IPS-NIHi11 (cell line): ENCODE data around the gene RNF123.
A peak's percentile ranks its signal among the peaks of the same experiment; 100 is the strongest.

Experiments used
- DNase-seq: peaks from one replicate; pipeline ENCODE4 v3.0.0; 2012; ENCODE audit warnings: mixed read lengths, low spot score

The RNF123 gene

GRCh38 chr3:49658711-49659110 is 30.6 kb upstream of the RNF123 start:
- DNase-seq, result no peak

- DNase-seq, result no peak
Measured at GRCh38 chr3:49659756-49660155, 29.6 kb upstream of the RNF123 start.

GRCh38 chr3:49661281-49661680 is 28.1 kb upstream of the RNF123 start:
- no peak for DNase-seq

- no peak for DNase-seq
Measured at GRCh38 chr3:49662021-49662420, 27.3 kb upstream of the RNF123 start.

GRCh38 chr3:49662720-49663413 is 26.5 kb upstream of the RNF123 start:
- no peak for DNase-seq

GRCh38 chr3:49663831-49664230 is 25.5 kb upstream of the RNF123 start:
- DNase-seq, result no peak

- no peak for DNase-seq
Measured at GRCh38 chr3:49664300-49664699, 25.1 kb upstream of the RNF123 start.

- no peak for DNase-seq
Measured at GRCh38 chr3:49665822-49666519, 23.4 kb upstream of the RNF123 start.

GRCh38 chr3:49666592-49666991 is 22.8 kb upstream of the RNF123 start:
- DNase-seq, result no peak

- DNase-seq, result no peak
Measured at GRCh38 chr3:49667701-49668413, 21.5 kb upstream of the RNF123 start.

GRCh38 chr3:49668414-49668797 is 21.0 kb upstream of the RNF123 start:
- DNase-seq, result no peak

- DNase-seq, result no peak
Measured at GRCh38 chr3:49668861-49669260, 20.5 kb upstream of the RNF123 start.

- no peak for DNase-seq
Measured at GRCh38 chr3:49669352-49669751, 20.0 kb upstream of the RNF123 start.

GRCh38 chr3:49670940-49671290 is 18.4 kb upstream of the RNF123 start:
- no peak for DNase-seq

- DNase-seq, result peak; percentile 85
Measured at GRCh38 chr3:49671291-49672288, 17.8 kb upstream of the RNF123 start.

GRCh38 chr3:49673121-49673714 is 16.1 kb upstream of the RNF123 start:
- no peak for DNase-seq

- peak; percentile 98 for DNase-seq
Measured at GRCh38 chr3:49673715-49674496, 15.5 kb upstream of the RNF123 start, which contains the start of gene APEH. Gene APEH (plus strand): TSS chr3:49674351. CDS start chr3:49674402, 51 bp downstream.

- no peak for DNase-seq
Measured at GRCh38 chr3:49674497-49674983, 14.8 kb upstream of the RNF123 start.

GRCh38 chr3:49675912-49676311 is 13.4 kb upstream of the RNF123 start:
- DNase-seq, result no peak

GRCh38 chr3:49680493-49681231 is 8.7 kb upstream of the RNF123 start:
- DNase-seq, result no peak
